CD14-positive monocyte (primary cell): ENCODE data around the gene COL5A2. TPM values are rescaled to one million over a fixed set of nuclear protein-coding genes. Genes with fewer than 3 reads are reported as not detected.

Experiments
- DNase-seq, 3 donors: peaks; one replicate each; pipeline ENCODE4 v3.0.0-alpha.2; 2011 to 2022
- H2AFZ ChIP-seq: 2 replicates; pipeline ENCODE4 v1.6.0; 2012; ENCODE audit warnings: mild to moderate bottlenecking, low read depth, low read length, inconsistent platforms; ENCODE audit not compliant: insufficient read depth, poor library complexity, severe bottlenecking
- H3K27ac ChIP-seq, 2 donors: 1 replicate in 1 of 2; 2 replicates in 1 of 2; pipeline ENCODE4 v1.5.1; 2012 to 2013; ENCODE audit warnings: low read length in 2 of 2, control low read depth in 1 of 2, inconsistent platforms in 1 of 2, low read depth in 1 of 2, mild to moderate bottlenecking in 1 of 2
- H3K27me3 ChIP-seq, 2 donors: one replicate each; pipeline versions ENCODE4 v1.6.0 to v1.6.1; 2011 to 2013; ENCODE audit warnings: low read length in 2 of 2; ENCODE audit not compliant: control insufficient read depth in 2 of 2, insufficient read depth in 2 of 2
- H3K36me3 ChIP-seq, 2 donors: replicated peaks in 1 of 2; 1 replicate in 1 of 2; 2 replicates in 1 of 2; pipeline versions ENCODE4 v1.5.1 to v1.6.1; 2012 to 2013; ENCODE audit warnings: low read length in 2 of 2, control low read depth in 1 of 2, inconsistent platforms in 1 of 2, mild to moderate bottlenecking in 1 of 2; ENCODE audit not compliant: insufficient read depth in 2 of 2, control insufficient read depth in 1 of 2
- H3K4me1 ChIP-seq, 2 donors: 1 replicate in 1 of 2; 2 replicates in 1 of 2; pipeline versions ENCODE4 v1.5.1 to v1.6.1; 2012 to 2013; ENCODE audit warnings: low read length in 2 of 2, control low read depth in 1 of 2, inconsistent platforms in 1 of 2, mild to moderate bottlenecking in 1 of 2, moderate library complexity in 1 of 2; ENCODE audit not compliant: insufficient read depth in 2 of 2, control insufficient read depth in 1 of 2
- H3K4me2 ChIP-seq: replicated peaks from 2 replicates; pipeline ENCODE3; 2012; ENCODE audit warnings: low read length, moderate library complexity, mild to moderate bottlenecking; ENCODE audit not compliant: poor library complexity, severe bottlenecking; ENCODE audit errors: extremely low read depth
- H3K4me3 ChIP-seq, 3 experiments: fragments of 200-600 bp in 1 of 3; sonication (generic) in 1 of 3; replicated peaks in 1 of 3; 1 replicate in 2 of 3; 2 replicates in 1 of 3; pipeline ENCODE4 v1.5.1; 2011 to 2013; ENCODE audit warnings: low read length in 3 of 3, mild to moderate bottlenecking in 3 of 3, control low read depth in 2 of 3, low read depth in 2 of 3, inconsistent platforms in 1 of 3, moderate library complexity in 1 of 3
- H3K79me2 ChIP-seq: 2 replicates; pipeline ENCODE4 v1.6.0; 2012; ENCODE audit warnings: mild to moderate bottlenecking, control low read depth, inconsistent platforms, low read length, moderate library complexity; ENCODE audit not compliant: insufficient read depth
- H3K9ac ChIP-seq: 2 replicates; pipeline ENCODE4 v1.6.0; 2017; ENCODE audit warnings: low read length, mild to moderate bottlenecking; ENCODE audit not compliant: insufficient read depth, poor library complexity, severe bottlenecking
- H3K9me3 ChIP-seq, 2 donors: replicated peaks in 1 of 2; 1 replicate in 1 of 2; 2 replicates in 1 of 2; pipeline versions ENCODE4 v1.5.1 to v1.6.1; 2012 to 2013; ENCODE audit warnings: low read length in 2 of 2, control low read depth in 1 of 2; ENCODE audit not compliant: control insufficient read depth in 1 of 2, insufficient read depth in 1 of 2
- H4K20me1 ChIP-seq: 2 replicates; pipeline ENCODE4 v1.6.0; 2012; ENCODE audit warnings: mild to moderate bottlenecking, low read length, control low read depth, moderate library complexity; ENCODE audit not compliant: insufficient read depth
- H3K27ac Mint-ChIP-seq, 7 donors: one replicate each; pipeline ENCODE4 v1.8.0; 2020; ENCODE audit warnings: mild to moderate bottlenecking in 7 of 7, mixed read lengths in 7 of 7, moderate library complexity in 6 of 7, inconsistent platforms in 2 of 7
- H3K27me3 Mint-ChIP-seq, 3 donors: one replicate each; pipeline ENCODE4 v1.8.0; 2021 to 2022; ENCODE audit warnings: low read depth in 3 of 3, mild to moderate bottlenecking in 3 of 3, mixed read lengths in 3 of 3, moderate library complexity in 3 of 3, inconsistent platforms in 1 of 3
- H3K36me3 Mint-ChIP-seq, 2 donors: one replicate each; pipeline ENCODE4 v1.8.0; 2020; ENCODE audit warnings: mixed read lengths in 2 of 2, inconsistent platforms in 1 of 2, mild to moderate bottlenecking in 1 of 2
- H3K4me1 Mint-ChIP-seq: one replicate; pipeline ENCODE4 v1.8.0; 2020; ENCODE audit warnings: mild to moderate bottlenecking, mixed read lengths
- H3K4me3 Mint-ChIP-seq, 2 donors: one replicate each; pipeline ENCODE4 v1.8.0; 2020; ENCODE audit warnings: mild to moderate bottlenecking in 2 of 2, mixed read lengths in 2 of 2, moderate library complexity in 1 of 2
- H3K9me3 Mint-ChIP-seq, 7 donors: one replicate each; pipeline ENCODE4 v1.8.0; 2020 to 2022; ENCODE audit warnings: mixed read lengths in 7 of 7, mild to moderate bottlenecking in 6 of 7, moderate library complexity in 6 of 7, inconsistent platforms in 2 of 7
- CTCF ChIP-seq: fragments of 200-600 bp; IDR thresholded peaks from one replicate; pipeline ENCODE4 v1.8.0; 2022; ENCODE audit warnings: antibody characterized with exemption, mild to moderate bottlenecking
- WGBS: methylation state at CpG from one replicate; pipeline ENCODE4 v1.1.5; 2013; ENCODE audit warnings: missing lambda C conversion rate; ENCODE audit not compliant: insufficient coverage; 5-methylcytosine and 5-hydroxymethylcytosine counted together
- intact Hi-C, 2 donors: fragments of 100-400 bp; cut with micrococcal nuclease; formaldehyde crosslinking; loops; one replicate each; pipeline versions ENCODE4 v1.15.0 to v1.15.1; 2023
- polyA plus RNA-seq, 3 donors: library from polyadenylated mRNA; depleted of rRNA in 1 of 3; unstranded in 2 of 3; stranded (reverse) in 1 of 3; fragments of 300-500 nt in 2 of 3; fragments of >200 nt in 1 of 3; fragmentation: Illumina TruSeq in 2 of 3; gene quantifications; 1 replicate in 2 of 3; 2 replicates in 1 of 3; pipeline ENCODE4 v1.2.3, GENCODE V29; 2012 to 2021

Gene COL5A2
- polyA plus RNA-seq, 3 donors: 0.13 TPM; not detected in 2

DNA sequence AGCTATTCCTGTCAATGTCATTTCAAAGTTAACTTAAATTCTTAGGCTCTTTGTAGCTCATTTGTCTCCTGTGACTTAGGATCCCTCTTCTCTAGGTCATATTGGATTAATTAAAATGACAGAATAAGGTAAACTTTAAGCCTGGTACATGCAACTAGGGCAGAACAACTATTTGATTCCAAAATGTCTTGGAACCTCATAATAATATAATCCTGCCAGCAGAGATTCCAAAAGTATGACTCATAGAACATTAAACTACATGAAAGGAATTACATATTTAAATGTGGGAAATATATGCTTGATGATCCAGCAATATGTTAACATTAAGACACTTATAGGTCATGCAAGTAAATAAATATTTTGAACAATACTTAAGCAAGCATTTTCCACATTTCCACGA is 142.0 kb downstream of the COL5A2 start:
- Histone ChIP-seq H4K20me1 (no peaks in the 10 kb centered on the region), H2AFZ (no peak overlapping the region), H3K9ac (no peak overlapping the region), H3K4me3 (no peak overlapping the region), H3K4me2 (no peak overlapping the region), H3K4me1 (no peaks in the 10 kb centered on the region), H3K9me3 (peaks cover 3 to 5% of the 10 kb centered on the region in 2 donors), H3K27me3 (no peaks in the 10 kb centered on the region), H3K36me3 (no peaks in the 10 kb centered on the region), H3K79me2 (no peaks in the 10 kb centered on the region), H3K27ac (no peak overlapping the region)
- Mint-ChIP-seq H3K36me3 (no peaks in the 10 kb centered on the region), H3K27ac (no peak overlapping the region), H3K27me3 (no peaks in the 10 kb centered on the region), H3K4me3 (no peak overlapping the region), H3K9me3 (peaks cover 0 to 6% (median 4%) of the 10 kb centered on the region in 7 donors), H3K4me1 (no peaks in the 10 kb centered on the region)
- WGBS: no CpG with 5 or more reads among the region's 1 CpG
- TF ChIP-seq CTCF: no peak
- DNase-seq: no peak
- intact Hi-C loops: no loop called here

- TF ChIP-seq CTCF: no peak
- Histone ChIP-seq H2AFZ (no peak overlapping the region), H3K4me2 (no peak overlapping the region), H3K27ac (no peak overlapping the region), H3K36me3 (no peaks in the 10 kb centered on the region), H3K4me3 (no peak overlapping the region), H3K4me1 (no peaks in the 10 kb centered on the region), H3K9ac (no peak overlapping the region), H3K27me3 (no peaks in the 10 kb centered on the region), H4K20me1 (no peaks in the 10 kb centered on the region), H3K79me2 (no peaks in the 10 kb centered on the region), H3K9me3 (peaks cover 3 to 12% of the 10 kb centered on the region in 2 donors)
- Mint-ChIP-seq H3K27ac (no peak overlapping the region), H3K9me3 (peaks cover 0 to 8% (median 2%) of the 10 kb centered on the region in 7 donors), H3K4me1 (no peaks in the 10 kb centered on the region), H3K4me3 (no peak overlapping the region), H3K27me3 (no peaks in the 10 kb centered on the region), H3K36me3 (no peaks in the 10 kb centered on the region)
- no peak for DNase-seq
- intact Hi-C loops: no loop called here
- 75% methylated on average over 2 of the region's 3 CpGs for WGBS
These were observed 154.5 kb downstream of the COL5A2 start for GRCh38 chr2:189024901-189025618.
